ENCODE data around the gene RLF.

DNA sequence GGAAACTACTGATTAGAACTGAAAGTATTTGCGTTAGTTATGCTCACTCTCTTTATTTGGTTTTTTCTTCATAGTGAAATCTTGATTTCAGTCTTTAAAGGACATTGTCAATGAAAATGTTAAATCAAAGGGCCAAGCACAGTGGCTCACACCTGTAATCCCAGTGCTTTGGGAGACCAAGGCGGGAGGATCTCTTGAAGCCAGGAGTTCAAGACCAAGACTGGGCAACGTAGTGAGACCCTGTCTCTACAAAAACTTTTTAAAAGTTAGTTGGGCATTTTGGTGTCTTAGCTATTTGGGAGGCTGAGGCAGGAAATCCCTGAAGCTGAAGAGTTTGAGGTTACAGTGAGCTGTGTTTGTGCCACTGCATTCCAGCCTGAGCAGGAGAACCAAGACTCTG, 13.6 kb downstream of the RLF start:
- TF ChIP-seq TAF1 (IDR thresholded peaks at IDR 0.05; ENCODE audit: low read depth, low read length): no peak
- no peak for TF ChIP-seq POLR2A (IDR thresholded peaks at IDR 0.05; ENCODE audit: low read depth, low read length)
- TF ChIP-seq POLR2AphosphoS5 (IDR thresholded peaks at IDR 0.05; ENCODE audit: low read depth, low read length): no peak
- TF ChIP-seq POU2F2 (IDR thresholded peaks at IDR 0.05; ENCODE audit: low read depth, low read length): no peak
- no peak for TF ChIP-seq SPI1 (IDR thresholded peaks at IDR 0.05; ENCODE audit: low read depth, low read length)
- TF ChIP-seq PAX5 (IDR thresholded peaks at IDR 0.05; ENCODE audit: insufficient read depth, low read length, severe bottlenecking): no peak
